HG03571 (cell line): ENCODE results near the gene IRGC.
"Not testable (repeated sequence)": the region's sequence is repeated elsewhere in the genome, so short reads cannot be mapped to it uniquely, and the experiment has no call there.

Experiments used
- ATAC-seq: cut with Tn5 transposase; IDR thresholded peaks from one replicate; pipeline ENCODE4 v1.9.1; 2021; ENCODE audit not compliant: unreplicated experiment

IRGC gene

DNA sequence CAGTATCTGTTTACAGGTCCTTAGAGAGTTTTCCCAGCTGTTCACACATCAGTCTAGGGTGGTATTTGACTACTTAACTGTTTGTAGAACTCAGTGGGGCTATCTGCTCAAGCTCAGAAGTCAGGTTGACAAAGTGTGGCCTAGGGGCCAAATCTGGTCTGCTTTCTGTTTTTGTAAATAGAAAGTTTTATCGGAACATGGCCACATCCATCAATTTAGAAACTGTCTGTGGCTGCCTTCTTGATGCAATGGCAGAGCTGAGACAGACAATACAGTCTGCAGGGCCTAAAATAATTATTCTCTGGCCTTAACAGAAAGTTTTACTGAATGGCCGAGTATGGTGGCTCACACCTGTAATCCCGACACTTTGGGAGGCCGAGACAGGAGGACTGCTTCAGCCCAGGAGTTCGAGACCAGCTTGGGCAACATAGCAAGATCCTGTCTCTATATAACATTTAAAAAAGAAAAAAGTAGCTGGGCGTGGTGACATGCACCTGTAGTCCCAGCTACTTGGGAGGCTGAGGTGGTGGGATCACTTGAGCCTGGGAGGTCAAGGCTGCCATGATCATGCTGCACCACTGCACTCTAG, 36.5 kb downstream of the IRGC start:
- ATAC-seq = no peak

DNA sequence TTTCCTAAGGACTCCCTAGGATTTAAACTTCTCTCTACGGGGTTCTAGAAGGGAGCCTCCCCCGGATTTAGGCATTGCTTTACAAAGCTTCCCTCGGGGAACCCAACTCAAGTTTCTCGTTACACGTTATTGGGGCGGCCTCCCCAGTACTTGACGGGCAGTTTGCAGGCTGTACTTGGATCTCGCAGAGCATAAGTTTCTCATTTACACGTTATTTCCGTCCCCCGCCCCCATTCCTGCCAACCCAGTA, 38.3 kb downstream of the IRGC start:
- no peak for ATAC-seq

DNA sequence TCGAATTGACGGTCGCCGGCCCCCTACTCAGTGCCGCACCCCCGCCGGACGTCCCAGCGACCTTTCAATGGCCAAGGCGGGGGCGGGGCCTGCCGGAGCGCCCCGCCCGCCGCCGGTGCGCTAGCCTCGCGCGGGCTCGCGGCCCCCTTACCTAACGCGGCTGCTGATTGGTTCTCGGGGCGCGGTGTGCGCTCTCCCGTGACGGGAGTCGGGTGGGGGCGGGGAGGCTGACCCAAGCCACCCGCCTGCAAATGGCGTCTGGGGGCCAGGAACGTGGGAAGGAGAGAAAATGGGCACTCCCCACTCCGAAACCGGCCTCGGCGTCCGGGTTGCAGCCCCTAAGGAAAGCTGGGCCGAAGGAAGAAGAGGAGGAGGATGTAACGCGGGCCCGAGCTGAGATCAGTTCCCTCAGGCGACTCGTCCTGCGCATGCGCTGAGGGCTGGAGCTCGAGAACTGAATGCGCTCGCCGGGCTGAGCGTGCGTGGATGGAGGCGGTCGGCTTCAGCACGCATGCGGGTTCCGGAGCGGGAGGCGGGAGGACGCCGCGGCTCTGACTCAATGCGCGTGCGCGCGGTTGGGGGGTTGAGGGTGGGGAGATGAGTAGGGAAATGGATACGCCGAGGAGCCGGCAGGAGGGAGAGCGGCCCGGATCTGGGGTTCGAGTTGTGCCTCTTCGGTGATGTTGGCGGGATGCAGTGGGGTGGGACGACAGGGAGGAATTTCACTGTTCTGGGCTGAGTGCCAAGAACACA, 38.8 kb downstream of the IRGC start, which contains the start of gene SMG9:
Gene SMG9 (minus strand): TSS at position 460 of the 753 bp plus-strand sequence. CDS start 4,221 bp downstream, outside the sequence.
- ATAC-seq = peak; percentile 45

DNA sequence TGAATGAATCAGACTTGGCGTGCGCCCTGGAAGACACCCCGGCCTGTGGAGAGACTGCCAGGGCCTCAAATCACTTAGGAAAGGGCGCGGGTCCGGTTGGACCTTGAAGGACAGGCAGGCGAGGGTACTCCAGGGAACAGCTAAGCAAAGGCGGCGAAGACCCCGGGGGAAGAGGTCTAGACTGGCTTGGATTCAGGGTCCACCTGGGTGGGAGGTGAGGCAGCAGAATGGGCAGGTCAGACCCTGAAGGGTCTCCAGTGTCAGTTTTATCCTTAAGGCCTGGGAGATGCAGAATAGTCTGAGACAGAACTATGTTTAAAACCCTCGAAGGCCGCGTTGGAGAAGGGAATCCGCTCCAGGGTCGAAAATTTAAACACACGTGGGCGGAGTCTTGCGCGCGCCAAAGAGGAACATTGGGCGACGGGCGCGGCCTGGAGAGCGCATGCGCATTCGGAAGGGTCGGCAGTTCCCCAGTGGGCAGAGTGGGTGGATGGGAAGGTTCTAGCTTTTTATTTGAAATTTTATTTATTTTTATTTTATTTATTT, 39.5 kb downstream of the IRGC start:
- ATAC-seq = peak; percentile 18

DNA sequence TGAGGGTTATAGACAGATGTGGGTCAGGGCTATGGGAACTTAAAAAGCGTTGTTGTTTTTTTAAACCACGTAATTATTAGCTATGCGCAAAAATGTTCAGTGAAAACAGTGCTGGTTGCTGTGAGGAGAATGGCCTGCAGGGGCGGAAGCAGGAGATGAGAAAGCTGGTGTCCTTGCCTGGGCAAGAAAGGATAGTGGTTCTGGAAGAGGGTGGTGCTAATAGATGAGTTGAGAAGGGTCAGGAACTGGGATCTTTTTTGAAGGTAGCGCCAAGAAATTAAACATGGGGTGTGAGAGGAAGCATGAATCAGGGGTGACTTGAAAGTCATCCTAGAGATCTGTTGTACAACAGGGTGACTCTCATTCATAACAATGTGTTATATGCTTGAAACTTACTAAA, 43.6 kb downstream of the IRGC start:
- no peak for ATAC-seq

DNA sequence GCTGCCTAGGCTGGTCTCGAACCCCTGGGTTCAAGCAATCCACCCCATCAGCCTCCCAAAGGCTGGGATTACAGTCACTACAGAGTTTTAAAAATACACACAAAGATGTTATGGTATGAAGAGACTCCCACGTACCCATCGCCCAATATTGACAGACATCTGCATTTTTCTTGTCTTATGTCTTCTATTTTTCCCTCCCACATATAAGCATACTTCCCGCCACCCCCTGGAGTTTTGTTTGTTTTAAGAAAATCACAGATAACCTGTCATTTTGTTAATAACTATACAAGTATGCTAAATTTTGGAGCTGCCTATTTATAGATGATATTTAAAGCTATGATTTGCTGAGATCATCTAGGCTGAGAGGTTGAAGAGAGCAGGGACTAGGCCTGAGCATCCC, 45.1 kb downstream of the IRGC start:
- ATAC-seq = no peak

DNA sequence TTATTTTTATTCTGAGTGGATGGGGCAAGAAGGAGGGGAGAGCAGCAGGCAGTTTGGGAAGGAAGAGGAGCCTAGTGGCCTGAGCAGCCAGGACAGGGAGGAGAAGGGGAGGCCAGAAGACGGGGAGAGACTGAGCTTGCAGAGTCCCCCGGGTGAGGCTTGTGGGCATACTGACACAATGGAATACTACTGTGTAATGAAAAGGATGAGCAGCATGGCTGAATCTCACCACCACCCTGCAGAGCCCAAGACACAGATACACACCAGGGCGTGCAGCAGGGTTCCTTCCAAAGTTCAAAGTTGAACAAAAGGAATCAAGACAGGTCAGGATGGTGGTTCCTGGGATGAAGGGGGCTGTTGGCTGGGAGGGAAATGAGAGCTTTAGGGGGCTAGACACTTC, 46.9 kb downstream of the IRGC start:
- no peak for ATAC-seq

DNA sequence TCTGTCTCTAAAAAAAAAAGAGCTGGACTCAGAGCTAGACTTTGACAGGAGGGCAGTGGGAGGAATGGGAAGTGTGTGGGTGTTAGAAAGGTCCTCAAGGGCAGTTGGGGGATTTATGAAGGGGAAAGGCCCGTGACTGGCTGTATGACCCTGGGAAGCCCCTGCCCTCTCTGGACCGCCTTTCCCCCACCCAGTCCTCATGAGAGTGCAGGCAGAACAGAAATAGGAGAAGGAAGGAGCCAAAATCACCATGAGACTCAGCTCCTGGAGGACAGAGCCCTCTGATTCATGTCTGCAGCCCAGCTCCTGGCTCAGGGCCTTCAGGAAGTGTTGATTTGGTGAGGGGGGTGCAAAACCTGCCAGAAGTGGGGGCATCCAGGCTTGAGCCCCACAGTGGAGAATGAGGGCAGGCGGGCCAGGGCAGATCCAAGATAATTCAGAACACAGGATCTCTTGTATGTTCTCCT, 47.6 kb downstream of the IRGC start:
- ATAC-seq = no peak

DNA sequence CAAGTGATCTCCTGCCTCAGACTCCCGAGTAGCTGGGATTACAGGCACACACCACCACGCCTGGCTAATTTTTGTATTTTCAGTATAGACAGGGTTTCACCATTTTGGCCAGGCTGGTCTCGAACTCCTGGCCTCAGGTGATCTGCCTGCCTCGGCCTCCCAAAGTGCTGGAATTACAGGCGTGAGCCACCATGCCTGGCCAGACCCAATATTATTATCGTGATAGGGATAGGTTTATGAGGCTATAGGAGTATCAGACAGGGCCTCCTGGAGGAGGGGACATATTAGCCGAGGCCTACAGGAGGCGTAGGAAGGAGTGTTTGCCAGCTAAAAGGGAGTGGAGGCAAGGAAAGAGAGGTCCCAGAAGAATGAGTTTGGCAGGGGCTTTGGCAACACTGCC, 48.8 kb downstream of the IRGC start:
- ATAC-seq = not testable (repeated sequence)

DNA sequence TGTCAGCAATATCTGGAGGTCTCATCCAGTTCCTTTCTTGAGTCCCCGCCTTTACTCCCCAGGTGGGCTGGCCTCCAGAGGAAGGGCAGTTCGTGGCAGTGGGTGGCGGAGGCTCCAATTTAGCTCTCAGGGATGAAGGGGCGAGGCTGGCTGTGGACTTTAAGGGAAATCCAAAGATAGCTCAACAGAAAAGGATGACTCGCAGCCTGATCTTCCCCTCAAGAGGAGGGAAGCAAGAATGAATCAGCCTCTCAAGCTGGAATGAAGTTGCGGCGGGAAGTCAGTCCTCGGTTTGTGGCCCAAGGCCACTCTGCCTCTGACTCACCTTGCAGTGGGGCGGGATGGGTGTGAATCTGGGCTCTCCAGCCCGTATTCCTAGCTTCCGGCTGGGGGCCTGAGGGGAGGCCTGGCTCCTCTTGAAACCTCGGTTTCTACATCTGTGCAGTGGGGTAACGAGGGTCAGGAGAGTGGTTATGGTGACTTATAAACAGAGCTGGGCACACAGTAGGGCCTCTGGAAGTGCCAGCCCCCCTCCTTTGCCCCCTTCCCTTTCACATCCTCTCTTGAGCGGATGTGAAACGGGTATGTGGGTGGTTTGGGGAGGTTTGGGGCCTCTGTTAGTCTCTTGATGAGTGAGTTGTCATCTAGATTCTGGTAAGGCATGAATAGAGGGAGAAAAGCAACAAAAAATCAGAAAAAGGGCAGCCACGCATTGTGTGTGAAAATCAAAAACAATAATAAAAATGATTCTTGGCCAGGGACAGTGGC, 49.4 kb downstream of the IRGC start:
- ATAC-seq = peak; percentile 61

DNA sequence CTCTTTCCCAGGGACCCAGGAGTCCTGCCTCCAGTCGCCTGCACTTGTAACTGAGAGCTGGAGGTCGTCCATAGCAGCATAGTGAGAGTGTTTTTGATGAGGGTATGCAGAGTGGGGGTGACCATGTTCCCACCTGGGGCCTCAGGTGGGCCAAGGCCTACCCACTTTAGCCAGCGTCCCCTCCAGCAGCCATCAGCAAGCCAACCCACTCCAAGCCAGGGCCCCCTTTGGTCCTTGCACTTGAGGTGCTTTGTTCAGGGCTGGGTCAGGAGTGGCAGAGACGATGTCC, 50.8 kb downstream of the IRGC start:
- ATAC-seq = no peak

DNA sequence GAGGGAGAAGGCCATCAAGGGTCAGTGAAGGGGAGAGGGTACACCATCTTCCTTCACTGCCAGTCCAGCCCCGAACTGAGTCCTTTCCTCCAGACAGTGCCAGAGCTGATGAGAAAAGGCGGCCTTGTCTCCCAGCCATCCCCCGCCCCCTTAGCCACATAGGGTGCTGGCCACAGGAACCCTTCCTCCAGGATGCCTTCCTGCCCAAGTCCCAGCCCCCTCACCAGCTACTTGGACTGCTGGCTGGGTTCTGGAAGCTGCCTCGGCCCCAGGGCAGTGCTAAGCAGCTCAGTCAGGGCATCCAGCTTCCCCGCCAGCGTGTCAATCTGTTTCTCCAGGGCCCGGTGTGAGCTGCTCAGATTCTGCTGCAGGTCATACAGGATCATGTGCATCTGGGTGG, 51.4 kb downstream of the IRGC start:
- no peak for ATAC-seq

DNA sequence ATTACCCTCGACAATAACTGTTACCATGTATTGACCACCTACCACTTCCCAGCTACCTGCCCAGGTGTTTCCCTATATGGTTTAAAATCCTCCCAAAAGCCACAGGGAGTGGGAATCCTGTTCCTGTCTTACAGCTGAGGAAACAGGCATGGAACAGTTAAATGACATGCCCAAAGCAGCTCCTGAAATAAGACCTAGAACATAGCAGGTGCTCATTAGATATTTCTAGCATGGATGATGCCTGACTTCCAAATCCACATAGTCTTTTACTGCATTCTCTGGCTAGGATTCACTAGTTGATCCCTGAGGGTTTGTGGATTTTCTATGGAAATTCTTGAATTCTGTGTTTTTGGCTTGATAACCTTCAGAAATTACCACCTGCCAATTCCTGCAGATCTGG, 51.9 kb downstream of the IRGC start:
- no peak for ATAC-seq

DNA sequence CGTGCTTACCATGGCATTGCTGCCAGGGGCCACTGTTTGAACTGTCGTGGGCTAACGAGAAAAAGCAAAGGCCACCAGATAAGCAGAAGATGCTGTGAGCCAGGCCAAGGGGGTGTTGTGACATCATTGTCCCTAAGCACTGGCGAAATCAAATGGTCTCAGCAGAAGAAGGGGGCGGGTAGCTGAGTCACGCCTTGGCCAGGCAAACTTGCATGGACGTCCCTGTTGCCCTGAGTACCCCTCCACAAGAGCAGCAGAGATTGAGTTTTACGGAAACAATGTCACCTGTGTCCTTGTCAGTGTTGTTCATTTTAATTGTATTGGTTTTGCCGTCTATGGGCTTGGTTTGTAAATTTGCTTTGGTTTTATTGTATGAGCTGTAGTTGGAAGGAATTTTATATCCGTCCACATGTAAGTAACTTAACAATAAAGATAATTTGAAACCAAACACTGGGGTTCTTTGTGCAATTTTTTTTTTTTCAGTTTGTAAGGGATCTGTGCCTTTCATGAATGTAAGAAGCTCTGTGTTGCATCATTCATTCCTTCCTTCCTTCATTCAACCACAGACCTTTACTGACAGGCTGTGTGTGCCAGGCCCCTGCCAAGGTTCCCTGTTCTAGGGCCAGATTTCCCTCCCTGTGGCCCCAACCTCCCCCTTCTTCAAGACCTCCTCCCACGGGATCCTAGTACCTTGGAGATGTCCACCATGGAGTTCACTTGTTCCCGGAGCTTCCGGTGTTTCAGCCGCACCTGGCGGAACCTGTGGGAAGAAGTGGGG, 52.6 kb downstream of the IRGC start:
- no peak for ATAC-seq

DNA sequence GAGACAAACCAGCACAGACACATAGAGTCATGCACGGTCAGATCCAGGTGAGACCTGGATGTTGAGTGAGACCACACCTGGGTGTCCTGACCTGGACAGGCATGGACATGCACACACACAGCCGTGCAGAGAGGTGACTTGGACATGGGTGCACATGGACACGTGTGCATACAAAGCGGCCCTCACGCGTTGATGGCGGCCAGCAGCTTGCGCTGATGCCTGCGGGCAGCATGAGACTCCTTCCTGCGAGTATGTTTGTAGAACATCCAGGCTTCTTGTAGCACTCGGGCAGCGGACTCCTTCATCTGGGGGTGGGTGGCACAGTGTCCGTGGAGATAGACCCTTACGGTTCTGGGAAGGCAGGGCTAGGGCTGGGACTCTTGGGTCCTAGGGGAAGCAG, 53.4 kb downstream of the IRGC start:
- ATAC-seq = no peak
